ENCODE results near the gene GPHB5. TPM values are rescaled to one million over a fixed set of nuclear protein-coding genes. Genes with fewer than 3 reads are reported as not detected.

Gene GPHB5, protein sequence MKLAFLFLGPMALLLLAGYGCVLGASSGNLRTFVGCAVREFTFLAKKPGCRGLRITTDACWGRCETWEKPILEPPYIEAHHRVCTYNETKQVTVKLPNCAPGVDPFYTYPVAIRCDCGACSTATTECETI
- total RNA-seq, result not detected

DNA sequence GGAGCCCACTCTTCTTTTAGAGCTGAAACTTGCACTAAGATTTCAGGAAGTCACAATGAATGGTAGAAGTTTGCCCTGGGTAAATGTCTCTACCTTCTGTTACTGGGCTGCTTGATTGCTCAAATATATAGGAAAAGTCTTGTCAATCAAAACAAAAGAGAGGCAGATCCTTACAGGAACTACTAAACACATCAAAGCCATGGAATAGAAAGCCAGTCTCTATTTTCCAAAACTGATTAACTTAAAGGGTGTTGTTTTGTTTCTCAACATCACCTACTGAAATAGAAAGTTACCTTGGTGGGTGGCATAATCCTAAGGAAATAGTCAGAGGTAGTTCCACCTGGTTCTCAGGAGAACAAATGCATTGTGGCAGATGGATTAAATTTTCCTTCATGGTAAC, at the start of gene GPHB5:
Gene GPHB5, minus strand, starts transcription at position 101 of the 400 bp plus-strand sequence. CDS start 1,086 bp downstream, outside the sequence.

Other genes with a start within 250 kb of the GPHB5 start
- 7.2 TPM for gene RHOJ, start 114.5 kb downstream of the GPHB5 start, total RNA-seq
- 46.6 TPM for gene PPP2R5E, start 224.4 kb upstream of the GPHB5 start, total RNA-seq